ENCODE measurements around the gene LKAAEAR1. TPM values are rescaled to one million over a fixed set of nuclear protein-coding genes. Genes with fewer than 3 reads are reported as not detected.

LKAAEAR1 gene
- total and polyA plus RNA-seq, 3 experiments from 2014 or later, result 0.29 to 1.2 (median 0.39) TPM

GRCh38 chr20:64051561-64052325, 32.5 kb downstream of the LKAAEAR1 start:
- no peaks in the 10 kb centered on the region for H3K36me3 Mint-ChIP-seq
- peaks cover 0 to 8% (median 2%) of the 10 kb centered on the region in 3 donors for H3K4me1 Mint-ChIP-seq
- DNase-seq, result no peak
- ChIA-PET CTCF (interaction anchor here (1.3 kb wide), 1 partner anchor 12 kb away, joined by 8 read pairs; no protein-coding TSS in a partner anchor), POLR2A (no interaction called here)
- H3K27me3 Mint-ChIP-seq, result peaks cover 22 to 46% of the 10 kb centered on the region in 2 donors
- H3K9me3 ChIP-seq (ENCODE audit: low read length), result no peaks in the 10 kb centered on the region
- no peak overlapping the region for H3K4me3 ChIP-seq (ENCODE audit: low read length)
- H3K27me3 ChIP-seq (ENCODE audit: insufficient read depth, low read length, poor library complexity, severe bottlenecking), result peaks cover 29% of the 10 kb centered on the region
- H3K4me3 Mint-ChIP-seq, result no peak overlapping the region
- no peaks in the 10 kb centered on the region for H3K9me3 Mint-ChIP-seq
- H3K27ac Mint-ChIP-seq, result peak overlapping the region in 2 of 8 donors; percentile 32 to 50
- peaks cover 6% of the 10 kb centered on the region for H3K4me1 ChIP-seq (ENCODE audit: insufficient read depth, low read length)
- no peaks in the 10 kb centered on the region for H3K36me3 ChIP-seq (ENCODE audit: insufficient read depth, low read length)
- no peak overlapping the region for H3K27ac ChIP-seq (ENCODE audit: low read depth, low read length)

- POLR2A ChIA-PET, result no interaction called here
- Histone ChIP-seq H3K36me3 (ENCODE audit: insufficient read depth, low read length) (no peaks in the 10 kb centered on the region), H3K4me3 (ENCODE audit: low read length) (no peak overlapping the region), H3K4me1 (ENCODE audit: insufficient read depth, low read length) (peaks cover 6% of the 10 kb centered on the region), H3K9me3 (ENCODE audit: low read length) (no peaks in the 10 kb centered on the region), H3K27ac (ENCODE audit: low read depth, low read length) (no peak overlapping the region), H3K27me3 (ENCODE audit: insufficient read depth, low read length, poor library complexity, severe bottlenecking) (peaks cover 29% of the 10 kb centered on the region)
- no peak overlapping the region for H3K4me3 Mint-ChIP-seq
- H3K27me3 Mint-ChIP-seq, result peaks cover 29 to 53% of the 10 kb centered on the region in 2 donors
- H3K27ac Mint-ChIP-seq, result peak overlapping the region in 1 of 8 donors; percentile 57
- no peaks in the 10 kb centered on the region for H3K36me3 Mint-ChIP-seq
- peaks cover 0 to 12% (median 6%) of the 10 kb centered on the region in 3 donors for H3K4me1 Mint-ChIP-seq
- CTCF ChIA-PET, result no interaction called here
- H3K9me3 Mint-ChIP-seq, result no peaks in the 10 kb centered on the region
- no peak for DNase-seq
Observed at GRCh38 chr20:64051033-64051452, 33.2 kb downstream of the LKAAEAR1 start.

- H3K27ac ChIP-seq (ENCODE audit: low read depth, low read length), result peak overlapping the region; percentile 59
- peaks cover 29% of the 10 kb centered on the region for H3K27me3 ChIP-seq (ENCODE audit: insufficient read depth, low read length, poor library complexity, severe bottlenecking)
- ChIA-PET POLR2A (no interaction called here), CTCF (no interaction called here)
- no peak overlapping the region for H3K4me3 ChIP-seq (ENCODE audit: low read length)
- Mint-ChIP-seq H3K4me1 (peaks cover 0 to 16% (median 6%) of the 10 kb centered on the region in 3 donors), H3K27ac (peak overlapping the region in 1 of 8 donors; percentile 57), H3K36me3 (no peaks in the 10 kb centered on the region), H3K27me3 (peaks cover 31 to 56% of the 10 kb centered on the region in 2 donors), H3K4me3 (peak overlapping the region in 1 of 7 donors; percentile 34), H3K9me3 (no peaks in the 10 kb centered on the region)
- DNase-seq, result no peak
- no peaks in the 10 kb centered on the region for H3K36me3 ChIP-seq (ENCODE audit: insufficient read depth, low read length)
- peaks cover 6% of the 10 kb centered on the region for H3K4me1 ChIP-seq (ENCODE audit: insufficient read depth, low read length)
- no peaks in the 10 kb centered on the region for H3K9me3 ChIP-seq (ENCODE audit: low read length)
Observed at GRCh38 chr20:64050261-64051032, 33.8 kb downstream of the LKAAEAR1 start.

DNA sequence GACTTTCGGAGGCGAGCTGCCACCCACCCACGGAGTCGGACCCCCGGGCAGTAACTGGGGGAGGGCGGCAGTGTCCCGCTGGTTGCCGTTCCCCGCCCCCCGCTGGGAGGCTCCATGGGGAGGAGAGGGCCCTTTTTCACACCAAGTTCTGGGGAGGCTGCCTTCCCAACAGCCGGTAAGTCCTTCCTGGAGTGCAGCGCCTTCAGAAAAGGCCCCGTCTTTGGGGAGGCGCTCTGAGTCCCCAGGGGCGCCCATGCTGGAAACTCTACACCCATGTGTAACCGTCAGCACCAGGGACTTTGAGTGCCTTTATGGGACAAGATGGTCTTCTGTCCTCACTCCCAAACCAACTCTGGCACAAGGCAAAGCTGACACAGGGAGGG, 34.3 kb downstream of the LKAAEAR1 start:
- H3K27me3 ChIP-seq (ENCODE audit: insufficient read depth, low read length, poor library complexity, severe bottlenecking), result peaks cover 29% of the 10 kb centered on the region
- POLR2A ChIA-PET, result no interaction called here

DNA sequence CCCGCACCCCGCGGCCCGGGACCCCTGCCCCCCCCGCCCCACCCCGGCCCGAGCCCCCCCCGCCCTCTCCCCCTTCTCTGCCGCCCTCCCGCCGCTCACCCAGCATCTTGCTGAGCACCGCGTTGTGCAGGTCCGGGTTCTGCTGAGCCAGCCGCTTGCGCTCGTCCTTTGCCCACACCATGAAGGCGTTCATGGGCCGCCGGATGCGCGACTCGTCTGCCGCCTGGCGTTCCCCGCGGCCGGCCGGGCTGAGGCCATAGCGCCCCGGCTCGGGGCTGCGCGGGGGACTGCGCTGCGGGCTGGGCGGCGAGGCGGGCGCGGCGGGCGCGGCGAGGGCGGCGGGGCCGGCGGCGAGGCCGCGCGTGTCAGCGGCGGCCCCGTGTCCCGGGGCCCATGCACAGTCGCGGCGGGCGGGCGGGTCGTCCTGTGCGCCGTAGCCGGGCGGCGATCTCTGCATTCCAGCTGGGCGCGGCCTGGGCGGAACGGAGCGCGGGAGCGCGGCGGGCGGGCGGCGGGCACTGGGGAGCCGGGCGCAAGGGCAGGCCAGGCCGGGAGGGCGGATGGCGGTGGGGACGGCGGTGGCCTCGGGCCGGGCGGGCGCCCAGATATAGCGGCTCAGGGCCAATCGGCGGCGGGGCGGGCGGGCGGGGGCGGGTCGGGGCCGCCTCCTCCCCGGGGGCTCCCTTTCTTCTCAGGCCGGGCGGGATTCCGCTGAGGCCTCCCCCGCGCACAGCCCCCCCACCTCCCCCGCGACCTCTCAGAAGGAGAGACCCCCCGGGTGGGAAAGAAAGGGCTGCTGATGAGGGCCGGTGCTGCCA, 34.9 kb downstream of the LKAAEAR1 start, which contains the start of gene SOX18:
SOX18 (minus strand) TSS at position 580 of the 818 bp plus-strand sequence; CDS start at position 457, 123 bp downstream.
- Mint-ChIP-seq H3K36me3 (no peaks in the 10 kb centered on the region), H3K9me3 (no peaks in the 10 kb centered on the region), H3K27me3 (peaks cover 38 to 52% of the 10 kb centered on the region in 2 donors), H3K27ac (no peak within 1 kb of the TSS), H3K4me3 (peak within 1 kb of the TSS in 4 of 7 donors; percentile 20 to 78 (median 57)), H3K4me1 (peaks cover 0 to 21% (median 6%) of the 10 kb centered on the region in 3 donors)
- H3K4me3 ChIP-seq (ENCODE audit: low read length), result no peak within 1 kb of the TSS
- peaks cover 6% of the 10 kb centered on the region for H3K4me1 ChIP-seq (ENCODE audit: insufficient read depth, low read length)
- H3K36me3 ChIP-seq (ENCODE audit: insufficient read depth, low read length), result no peaks in the 10 kb centered on the region
- CTCF ChIA-PET, result interaction anchor here (1.2 kb wide), 1 partner anchor 11 kb away, joined by 3 read pairs; no protein-coding TSS in a partner anchor
- POLR2A ChIA-PET, result no interaction called here
- H3K9me3 ChIP-seq (ENCODE audit: low read length), result no peaks in the 10 kb centered on the region
- H3K27me3 ChIP-seq (ENCODE audit: insufficient read depth, low read length, poor library complexity, severe bottlenecking), result peaks cover 29% of the 10 kb centered on the region
- DNase-seq, result no peak
- peak within 1 kb of the TSS; percentile 59 for H3K27ac ChIP-seq (ENCODE audit: low read depth, low read length)

More for the DNA sequence above, 34.3 kb downstream of the LKAAEAR1 start:
- Histone ChIP-seq H3K4me3 (ENCODE audit: low read length) (no peak overlapping the region), H3K9me3 (ENCODE audit: low read length) (no peaks in the 10 kb centered on the region), H3K4me1 (ENCODE audit: insufficient read depth, low read length) (peaks cover 6% of the 10 kb centered on the region), H3K27ac (ENCODE audit: low read depth, low read length) (peak overlapping the region; percentile 59), H3K36me3 (ENCODE audit: insufficient read depth, low read length) (no peaks in the 10 kb centered on the region)
- DNase-seq, result no peak
- no peaks in the 10 kb centered on the region for H3K9me3 Mint-ChIP-seq
- peaks cover 33 to 52% of the 10 kb centered on the region in 2 donors for H3K27me3 Mint-ChIP-seq
- peaks cover 0 to 16% (median 6%) of the 10 kb centered on the region in 3 donors for H3K4me1 Mint-ChIP-seq
- CTCF ChIA-PET, result no interaction called here
- H3K36me3 Mint-ChIP-seq, result no peaks in the 10 kb centered on the region
- H3K4me3 Mint-ChIP-seq, result peak overlapping the region in 1 of 7 donors; percentile 20
- H3K27ac Mint-ChIP-seq, result no peak overlapping the region

DNA sequence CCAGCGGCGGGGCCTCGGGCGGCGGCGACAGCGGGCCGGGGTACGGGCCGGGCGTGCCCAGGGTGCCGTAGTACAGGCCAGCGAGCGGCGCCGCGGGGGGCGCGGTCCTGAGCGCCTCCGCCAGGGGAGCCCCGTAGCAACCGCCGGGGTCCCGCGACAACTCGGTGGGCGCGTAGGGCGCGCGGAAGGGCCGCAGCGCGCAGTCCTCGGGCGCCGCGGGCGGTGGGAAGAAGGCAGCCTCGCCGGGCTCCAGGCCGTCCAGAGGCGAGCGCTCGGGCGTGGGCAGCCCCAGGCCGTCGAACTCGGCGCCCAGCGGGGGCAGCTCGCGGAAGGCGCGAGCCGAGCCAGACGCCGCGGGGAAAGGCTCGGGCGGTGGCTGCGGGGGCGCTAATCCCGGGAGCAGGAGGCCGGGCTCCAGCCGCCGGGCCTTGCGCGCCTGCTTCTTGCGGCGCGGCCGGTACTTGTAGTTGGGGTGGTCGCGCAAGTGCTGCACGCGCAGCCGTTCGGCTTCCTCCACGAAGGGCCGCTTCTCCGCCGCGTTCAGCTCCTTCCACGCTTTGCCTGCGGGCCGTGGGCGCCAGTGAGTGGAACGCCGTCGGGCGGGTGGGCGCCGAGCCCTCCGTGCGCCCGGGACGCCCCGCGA, 35.7 kb downstream of the LKAAEAR1 start:
- Mint-ChIP-seq H3K4me1 (peaks cover 5 to 27% (median 9%) of the 10 kb centered on the region in 3 donors), H3K27me3 (peaks cover 39 to 50% of the 10 kb centered on the region in 2 donors), H3K36me3 (no peaks in the 10 kb centered on the region), H3K27ac (no peak overlapping the region), H3K9me3 (no peaks in the 10 kb centered on the region), H3K4me3 (no peak overlapping the region)
- Histone ChIP-seq H3K27me3 (ENCODE audit: insufficient read depth, low read length, poor library complexity, severe bottlenecking) (peaks cover 29% of the 10 kb centered on the region), H3K9me3 (ENCODE audit: low read length) (no peaks in the 10 kb centered on the region), H3K36me3 (ENCODE audit: insufficient read depth, low read length) (no peaks in the 10 kb centered on the region), H3K27ac (ENCODE audit: low read depth, low read length) (no peak overlapping the region), H3K4me3 (ENCODE audit: low read length) (no peak overlapping the region), H3K4me1 (ENCODE audit: insufficient read depth, low read length) (peaks cover 6% of the 10 kb centered on the region)
- no peak for DNase-seq
- CTCF ChIA-PET, result interaction anchor here (1.2 kb wide), 1 partner anchor 12 kb away, joined by 3 read pairs; no protein-coding TSS in a partner anchor
- POLR2A ChIA-PET, result no interaction called here

GRCh38 chr20:64047968-64048401, 36.2 kb downstream of the LKAAEAR1 start:
- H3K4me3 Mint-ChIP-seq, result peak overlapping the region in 1 of 7 donors; percentile 20
- DNase-seq, result no peak
- H3K27ac Mint-ChIP-seq, result no peak overlapping the region
- Histone ChIP-seq H3K27me3 (ENCODE audit: insufficient read depth, low read length, poor library complexity, severe bottlenecking) (peaks cover 29% of the 10 kb centered on the region), H3K4me1 (ENCODE audit: insufficient read depth, low read length) (peaks cover 6% of the 10 kb centered on the region), H3K4me3 (ENCODE audit: low read length) (no peak overlapping the region), H3K27ac (ENCODE audit: low read depth, low read length) (no peak overlapping the region), H3K9me3 (ENCODE audit: low read length) (no peaks in the 10 kb centered on the region), H3K36me3 (ENCODE audit: insufficient read depth, low read length) (no peaks in the 10 kb centered on the region)
- ChIA-PET CTCF (interaction anchor here (1.2 to 1.5 kb wide), 2 partner anchors 12 to 68 kb away, joined by 3 read pairs; no protein-coding TSS in a partner anchor), POLR2A (no interaction called here)
- no peaks in the 10 kb centered on the region for H3K9me3 Mint-ChIP-seq
- no peaks in the 10 kb centered on the region for H3K36me3 Mint-ChIP-seq
- H3K27me3 Mint-ChIP-seq, result peaks cover 38 to 44% of the 10 kb centered on the region in 2 donors
- peaks cover 7 to 30% (median 11%) of the 10 kb centered on the region in 3 donors for H3K4me1 Mint-ChIP-seq
